Neural progenitor cell (in vitro differentiated cells): ENCODE results near the gene USP10.

Experiments used
- CTCF ChIP-seq: fragments of 200-600 bp; sonication (generic); IDR thresholded peaks from 2 replicates; pipeline ENCODE4 v1.5.1; 2017; ENCODE audit warnings: antibody characterized with exemption, mild to moderate bottlenecking
- EZH2phosphoT487 ChIP-seq: fragments of 200-600 bp; sonication (generic); IDR thresholded peaks from 2 replicates; pipeline ENCODE4 v1.6.1; 2017; ENCODE audit warnings: antibody characterized with exemption

GRCh38 chr16:84673561-84673960, 26.2 kb upstream of the USP10 start:
- TF ChIP-seq CTCF (no peak), EZH2phosphoT487 (no peak)
